ENCODE data around the gene ISM2. TPM values are rescaled to one million over a fixed set of nuclear protein-coding genes. Genes with fewer than 3 reads are reported as not detected.
A peak's percentile ranks its signal among the peaks of the same experiment; 100 is the strongest.

Gene ISM2
- total RNA-seq, 2 donors from 2014 or later = 1.3 to 1.6 TPM

- no peak for DNase-seq
- Mint-ChIP-seq H3K27ac (no peak overlapping the region), H3K27me3 (ENCODE audit: insufficient read depth) (no peaks in the 10 kb centered on the region), H3K9me3 (no peaks in the 10 kb centered on the region), H3K4me1 (no peaks in the 10 kb centered on the region), H3K4me3 (no peak overlapping the region), H3K36me3 (ENCODE audit: low read depth) (no peaks in the 10 kb centered on the region)
- H3K4me1 ChIP-seq (ENCODE audit: control insufficient read depth, insufficient read depth, low read length) = no peaks in the 10 kb centered on the region
- no peaks in the 10 kb centered on the region for H3K9me3 ChIP-seq (ENCODE audit: control insufficient read depth, low read length)
- H3K27me3 ChIP-seq (ENCODE audit: control insufficient read depth, insufficient read depth, low read length, poor library complexity, severe bottlenecking) = no peaks in the 10 kb centered on the region
- H3K4me3 ChIP-seq (ENCODE audit: low read length) = no peak overlapping the region
- no peaks in the 10 kb centered on the region for H3K36me3 ChIP-seq (ENCODE audit: control insufficient read depth, insufficient read depth, low read length)
- no peak for TF ChIP-seq CTCF (conservative IDR thresholded peaks at IDR 0.05)
- 68 to 90% methylated on average over 1 of the region's 1 CpG for WGBS, 2 experiments (ENCODE audit: insufficient coverage in 1 of 2, insufficient read length in 1 of 2)
- H3K9ac ChIP-seq (ENCODE audit: extremely low read depth, low read length, poor library complexity, severe bottlenecking) = no peak overlapping the region
- no peak overlapping the region for H3K27ac ChIP-seq (ENCODE audit: low read depth, low read length)
These were observed 19.8 kb downstream of the ISM2 start for GRCh38 chr14:77478796-77479195.

- H3K9me3 ChIP-seq (ENCODE audit: control insufficient read depth, low read length) = no peaks in the 10 kb centered on the region
- H3K9ac ChIP-seq (ENCODE audit: extremely low read depth, low read length, poor library complexity, severe bottlenecking) = no peak overlapping the region
- H3K4me3 ChIP-seq (ENCODE audit: low read length) = no peak overlapping the region
- Mint-ChIP-seq H3K36me3 (ENCODE audit: low read depth) (no peaks in the 10 kb centered on the region), H3K27ac (no peak overlapping the region), H3K4me3 (no peak overlapping the region), H3K4me1 (no peaks in the 10 kb centered on the region), H3K27me3 (ENCODE audit: insufficient read depth) (no peaks in the 10 kb centered on the region), H3K9me3 (no peaks in the 10 kb centered on the region)
- H3K27me3 ChIP-seq (ENCODE audit: control insufficient read depth, insufficient read depth, low read length, poor library complexity, severe bottlenecking) = no peaks in the 10 kb centered on the region
- no peaks in the 10 kb centered on the region for H3K36me3 ChIP-seq (ENCODE audit: control insufficient read depth, insufficient read depth, low read length)
- H3K27ac ChIP-seq (ENCODE audit: low read depth, low read length) = no peak overlapping the region
- peak; percentile 21 for TF ChIP-seq CTCF (conservative IDR thresholded peaks at IDR 0.05)
- DNase-seq = no peak
- WGBS, 2 experiments (ENCODE audit: insufficient coverage in 1 of 2, insufficient read length in 1 of 2) = 89 to 93% methylated on average over 3 to 5 of the region's 5 CpGs
- no peaks in the 10 kb centered on the region for H3K4me1 ChIP-seq (ENCODE audit: control insufficient read depth, insufficient read depth, low read length)
These were observed 20.6 kb downstream of the ISM2 start for GRCh38 chr14:77478029-77478428.

GRCh38 chr14:77475432-77476115, 23.0 kb downstream of the ISM2 start:
- Histone ChIP-seq H3K27ac (ENCODE audit: low read depth, low read length) (no peak overlapping the region), H3K4me3 (ENCODE audit: low read length) (no peak overlapping the region), H3K27me3 (ENCODE audit: control insufficient read depth, insufficient read depth, low read length, poor library complexity, severe bottlenecking) (no peaks in the 10 kb centered on the region), H3K36me3 (ENCODE audit: control insufficient read depth, insufficient read depth, low read length) (no peaks in the 10 kb centered on the region), H3K9me3 (ENCODE audit: control insufficient read depth, low read length) (no peaks in the 10 kb centered on the region), H3K4me1 (ENCODE audit: control insufficient read depth, insufficient read depth, low read length) (no peaks in the 10 kb centered on the region), H3K9ac (ENCODE audit: extremely low read depth, low read length, poor library complexity, severe bottlenecking) (no peak overlapping the region)
- TF ChIP-seq CTCF (conservative IDR thresholded peaks at IDR 0.05) = no peak
- Mint-ChIP-seq H3K4me3 (no peak overlapping the region), H3K27ac (no peak overlapping the region), H3K36me3 (ENCODE audit: low read depth) (no peaks in the 10 kb centered on the region), H3K9me3 (no peaks in the 10 kb centered on the region), H3K27me3 (ENCODE audit: insufficient read depth) (no peaks in the 10 kb centered on the region), H3K4me1 (peaks cover 3% of the 10 kb centered on the region)
- 92 to 97% methylated on average over 23 to 35 of the region's 35 CpGs for WGBS, 2 experiments (ENCODE audit: insufficient coverage in 1 of 2, insufficient read length in 1 of 2)
- DNase-seq = no peak
